ENCODE data around the gene CNN2. TPM values are rescaled to one million over a fixed set of nuclear protein-coding genes. Genes with fewer than 3 reads are reported as not detected.

Gene CNN2
- total and polyA plus RNA-seq, 12 donors = 33.0 to 117 (median 61.7) TPM

DNA sequence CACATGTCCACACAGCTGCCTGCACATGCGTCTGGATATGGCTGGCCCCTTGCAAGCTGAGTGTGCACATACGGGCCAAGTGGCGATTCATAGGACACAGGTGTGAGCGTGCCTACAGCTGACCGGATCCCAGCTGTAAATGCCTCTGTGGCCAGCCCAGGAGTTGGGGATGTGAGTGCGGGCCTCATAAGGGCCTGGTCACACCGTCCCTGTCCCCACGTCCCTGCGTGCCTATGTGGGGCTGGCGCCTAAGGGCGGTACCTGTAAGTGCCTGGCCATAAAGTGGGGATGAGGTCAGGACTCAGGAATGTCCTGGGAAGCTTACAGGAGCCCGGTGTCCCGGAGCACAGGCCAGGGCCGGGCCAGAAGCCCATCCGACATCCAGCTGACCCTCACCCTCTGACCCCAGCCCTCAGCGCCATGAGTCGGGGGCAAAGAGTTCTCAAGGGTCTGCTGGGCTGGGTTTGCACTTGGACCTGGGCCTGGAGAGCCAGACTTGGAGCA lies 39.2 kb downstream of the CNN2 start:
- intact Hi-C loops (cut with DNase I) = no loop called here
- TF ChIP-seq CTCF (IDR thresholded peaks at IDR 0.05) = no peak
- Histone ChIP-seq H3K27ac (no peak overlapping the region), H3K4me3 (no peak overlapping the region), H3K9me3 (peaks cover 0 to 2% (median 0%) of the 10 kb centered on the region in 11 donors), H3K36me3 (peaks cover 0 to 10% (median 0%) of the 10 kb centered on the region in 9 donors), H3K4me1 (peaks cover 11 to 54% (median 37%) of the 10 kb centered on the region in 9 donors), H3K27me3 (peaks cover 28 to 70% (median 65%) of the 10 kb centered on the region in 7 donors)
- ATAC-seq (peak in 1 of 8 donors; percentile 6), DNase-seq (no peak)
- 50 to 57% methylated on average over 17 of the region's 17 CpGs for WGBS, 2 donors

GRCh38 chr19:1066251-1066747 lies 39.9 kb downstream of the CNN2 start:
- Histone ChIP-seq H3K27ac (peak overlapping the region in 1 of 10 donors; percentile 96), H3K4me3 (peak overlapping the region in 7 of 10 donors; percentile 4 to 76 (median 46)), H3K27me3 (peaks cover 34 to 76% (median 71%) of the 10 kb centered on the region in 7 donors), H3K9me3 (no peaks in the 10 kb centered on the region), H3K36me3 (peaks cover 0 to 14% (median 0%) of the 10 kb centered on the region in 9 donors), H3K4me1 (peaks cover 11 to 58% (median 37%) of the 10 kb centered on the region in 9 donors)
- no peak for ATAC-seq
- WGBS, 2 donors = 22 to 26% methylated on average over 17 of the region's 17 CpGs
- no peak for TF ChIP-seq CTCF (IDR thresholded peaks at IDR 0.05)
- DNase-seq = no peak
- intact Hi-C loops (cut with DNase I) = no loop called here

DNA sequence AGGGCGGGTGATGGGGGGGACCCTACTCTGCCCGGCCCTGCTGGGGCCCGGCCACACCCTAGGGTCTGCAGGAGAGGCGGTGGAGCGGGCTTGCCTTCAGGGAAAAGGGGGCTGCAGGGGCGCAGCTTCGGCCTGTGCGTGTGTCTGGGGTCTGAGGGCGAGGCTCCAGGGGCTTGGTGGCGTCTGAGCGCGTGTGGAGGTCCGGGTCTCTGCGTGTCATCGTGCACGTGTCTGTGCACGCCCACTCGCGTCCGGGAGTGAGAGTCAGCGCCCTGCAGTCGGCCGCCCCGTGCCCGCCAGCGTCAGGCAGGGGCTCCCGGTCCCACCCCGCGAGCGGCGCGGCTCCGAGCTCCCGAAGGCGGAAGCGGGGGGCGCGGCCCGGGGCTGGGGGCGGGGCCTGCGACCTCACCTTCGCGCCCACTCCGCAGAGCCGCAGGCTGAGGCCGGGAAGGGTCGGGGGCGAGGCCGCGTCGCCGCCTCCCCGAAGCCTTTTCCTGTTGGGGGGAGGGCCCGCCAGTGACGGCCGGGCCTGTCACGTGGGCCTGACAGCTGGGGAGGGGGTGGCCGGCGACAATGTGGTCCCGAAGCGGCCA lies 40.4 kb downstream of the CNN2 start, which contains the start of gene ARHGAP45:
TSS of gene ARHGAP45 (plus strand) at position 420 of the 593 bp plus-strand sequence. CDS start 239 bp downstream, outside the sequence.
- no peak for TF ChIP-seq CTCF (IDR thresholded peaks at IDR 0.05)
- H3K4me1 ChIP-seq = peaks cover 11 to 63% (median 37%) of the 10 kb centered on the region in 9 donors
- WGBS, 2 donors = 5 to 7% methylated on average over 49 to 61 of the region's 61 CpGs
- ATAC-seq (peak in 7 of 8 donors; percentile 2 to 27 (median 14)), DNase-seq (peak in 1 of 2 donors; percentile 55)
- intact Hi-C loops (cut with DNase I) = no loop called here
- peak within 1 kb of the TSS in 8 of 10 donors; percentile 27 to 96 (median 58) for H3K27ac ChIP-seq
- peaks cover 0 to 19% (median 0%) of the 10 kb centered on the region in 9 donors for H3K36me3 ChIP-seq
- peaks cover 34 to 80% (median 71%) of the 10 kb centered on the region in 7 donors for H3K27me3 ChIP-seq
- H3K4me3 ChIP-seq = peak within 1 kb of the TSS; percentile 4 to 76 (median 46)
- no peaks in the 10 kb centered on the region for H3K9me3 ChIP-seq

GRCh38 chr19:1067341-1067957 lies 41.0 kb downstream of the CNN2 start:
- peaks cover 11 to 63% (median 37%) of the 10 kb centered on the region in 9 donors for H3K4me1 ChIP-seq

More at GRCh38 chr19:1067341-1067957, 41.0 kb downstream of the CNN2 start:
- H3K27ac ChIP-seq = peak overlapping the region in 8 of 10 donors; percentile 27 to 96 (median 58)
- H3K36me3 ChIP-seq = peaks cover 0 to 20% (median 0%) of the 10 kb centered on the region in 9 donors
- ATAC-seq = peak in 1 of 8 donors; percentile 2
- no peak for TF ChIP-seq CTCF (IDR thresholded peaks at IDR 0.05)
- H3K9me3 ChIP-seq = no peaks in the 10 kb centered on the region
- DNase-seq = no peak
- intact Hi-C loops (cut with DNase I) = no loop called here
- H3K4me3 ChIP-seq = peak overlapping the region; percentile 4 to 76 (median 46)
- WGBS, 2 donors = 5% methylated on average over 35 to 38 of the region's 38 CpGs
- H3K27me3 ChIP-seq = peaks cover 34 to 83% (median 76%) of the 10 kb centered on the region in 7 donors

Measured in heart right ventricle (tissue), 16 donors.